Heart left ventricle (tissue), 16 donors: Measurements from ENCODE around the gene POLD4. TPM values are rescaled to one million over a fixed set of nuclear protein-coding genes. Genes with fewer than 3 reads are reported as not detected.

Source experiments
- ATAC-seq, 4 donors: fragments of 200-7000 bp; cut with Tn5 transposase; one replicate each; pipeline ENCODE4 v1.9.1; 2020 to 2022; ENCODE audit warnings: moderate library complexity in 4 of 4, mild to moderate bottlenecking in 3 of 4, moderate number of reproducible peaks in 1 of 4
- DNase-seq, 5 donors: peaks; one replicate each; pipeline ENCODE4 v3.0.0-alpha.2; 2020
- H3K27ac ChIP-seq, 12 donors: fragments of 200-600 bp; sonication (generic) in 4 of 12; one replicate each; pipeline versions ENCODE4 v1.5.0 to v1.8.0; 2016 to 2022; ENCODE audit warnings: mild to moderate bottlenecking in 2 of 12
- H3K27me3 ChIP-seq, 9 donors: fragments of 200-600 bp; sonication (generic) in 2 of 9; one replicate each; pipeline versions ENCODE4 v1.5.1 to v1.8.0; 2016 to 2022; ENCODE audit warnings: mild to moderate bottlenecking in 3 of 9
- H3K36me3 ChIP-seq, 9 donors: fragments of 200-600 bp; sonication (generic) in 2 of 9; one replicate each; pipeline versions ENCODE4 v1.5.0 to v1.8.0; 2018 to 2022; ENCODE audit warnings: mild to moderate bottlenecking in 2 of 9
- H3K4me1 ChIP-seq, 12 donors: fragments of 200-600 bp; sonication (generic) in 4 of 12; one replicate each; pipeline versions ENCODE4 v1.5.0 to v1.8.0; 2016 to 2022; ENCODE audit warnings: mild to moderate bottlenecking in 3 of 12
- H3K4me3 ChIP-seq, 12 donors: fragments of 200-600 bp; sonication (generic) in 4 of 12; one replicate each; pipeline versions ENCODE4 v1.5.0 to v1.8.0; 2017 to 2022; ENCODE audit warnings: mild to moderate bottlenecking in 9 of 12, moderate library complexity in 4 of 12
- H3K9me3 ChIP-seq, 12 donors: fragments of 200-600 bp; sonication (generic) in 4 of 12; one replicate each; pipeline versions ENCODE4 v1.5.0 to v1.8.0; 2016 to 2022; ENCODE audit warnings: mild to moderate bottlenecking in 1 of 12
- POLR2A ChIP-seq, 2 donors: fragments of 450-650 bp; IDR thresholded peaks; one replicate each; pipeline ENCODE4 v1.6.1; 2017; ENCODE audit warnings: antibody characterized with exemption in 2 of 2, mild to moderate bottlenecking in 2 of 2, moderate library complexity in 2 of 2
- WGBS, 4 donors: extraction: QIAGEN DNeasy Blood & Tissue Kit in 2 of 4; methylation state at CpG; one replicate each; pipeline versions ENCODE4 v1.1.5 to v1.1.7; 2013 to 2018; 5-methylcytosine and 5-hydroxymethylcytosine counted together
- intact Hi-C, 10 donors: fragments of 100-400 bp; cut with DNase I; formaldehyde crosslinking; loops; one replicate each; pipeline versions ENCODE4 v1.11.1 to v1.14.2; 2022
- polyA plus RNA-seq, 2 donors: library from polyadenylated mRNA; stranded (reverse); fragments of 200-250 nt; gene quantifications; one replicate each; pipeline ENCODE4 v1.2.3, GENCODE V29; 2013
- total RNA-seq, 9 donors: library from RNA; depleted of rRNA in 2 of 9; stranded (reverse); fragments of >200 nt in 2 of 9; fragmentation: NEBNext Ultra II Directional in 3 of 9; extraction: Animal tissue kit (Norgen Biotek cat#: 25700) in 3 of 9; gene quantifications; one replicate each; pipeline versions ENCODE4 v1.1.0 to v1.2.4, GENCODE V29; 2016 to 2023
- TF ChIP-seq, protein P1 (sequence below), 12 donors: fragments of 200-600 bp; sonication (generic) in 4 of 12; IDR thresholded peaks; one replicate each; pipeline versions ENCODE4 v1.5.0 to v1.8.0; 2018 to 2022; ENCODE audit warnings: antibody characterized with exemption in 12 of 12, mild to moderate bottlenecking in 5 of 12
- donor health status: ischemic (EF 13 %, LVEDD 7.1; RV severe dilation, severe dysfunction).
- donor health status: healthy with polysubstance abuse.
- donor health status: DM: no; HTN: yes; CAD: no.
- donor health status: DM: no; HTN: no; CAD: no.
- donor health status: ischemic (EF 25% LVEDD 6.9; RV normal size, moderate dysfunction).
- donor health status: ischemic (EF 25% LVEDD 5.7; RV mildly dilated, moderate dysfunction).
- donor health status: healthy.
- donor health status: DM: yes; HTN: yes; CAD: no.
- donor health status: ischemic (EF 35%, LVEDD 5.7; RV mildly dilated, moderate dysfunction).
- donor health status: nonischemic (EF 11% LVEDD 7.7; RV severe dilation, severe dysfunction).
- donor health status: DM: yes; HTN: yes; CAD: no.
- donor health status: PGD.
- donor health status: ischemic (EF 29% LVEDD 5.4; RV normal size, mild dysfunction).
- donor health status: nonischemic (EF 23%, LVEDD 6.1; RV moderate dilation, normal function).

POLD4 gene
- total and polyA plus RNA-seq, 11 donors, result 36.0 to 164 (median 59.1) TPM

DNA sequence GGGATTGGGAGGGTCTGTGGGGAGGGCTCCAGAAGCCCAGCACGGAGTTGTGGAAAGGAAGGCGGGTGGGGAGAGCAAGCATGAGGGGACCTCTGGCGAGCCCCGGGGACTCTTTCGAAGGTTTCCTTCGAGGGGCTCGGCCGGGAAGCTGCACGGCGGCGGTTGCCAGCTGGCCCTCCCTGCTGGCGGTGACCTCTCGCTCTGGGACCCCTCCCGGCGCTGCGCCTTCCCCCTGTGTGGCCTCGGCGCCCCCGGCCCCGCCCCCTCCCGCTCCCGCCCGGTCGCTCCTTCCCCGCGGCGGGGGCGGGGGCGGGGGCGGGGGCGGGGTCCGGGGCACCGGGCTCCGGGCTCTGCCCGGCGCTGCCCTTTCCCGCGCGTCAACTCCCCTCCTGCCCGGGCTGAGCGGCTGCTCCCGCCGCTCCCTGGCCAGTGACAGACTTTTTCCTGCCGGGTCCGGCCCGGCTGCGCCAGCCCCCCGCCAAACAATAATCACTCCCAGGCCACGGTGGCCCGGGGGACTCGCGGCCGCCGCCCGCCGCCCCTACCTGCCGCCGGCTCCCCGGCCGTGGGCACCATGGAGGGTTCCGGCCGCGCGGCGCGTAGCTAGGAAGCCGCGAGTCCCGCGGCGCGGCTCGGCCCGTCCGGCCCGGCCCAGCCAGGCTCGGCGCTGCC lies 19.1 kb upstream of the POLD4 start:
- no peaks in the 10 kb centered on the region for H3K36me3 ChIP-seq
- peaks cover 0 to 65% (median 28%) of the 10 kb centered on the region in 12 donors for H3K4me1 ChIP-seq
- peak in 1 of 4 donors; percentile 2 for ATAC-seq
- peak overlapping the region; percentile 61 to 97 (median 88) for H3K27ac ChIP-seq
- DNase-seq, result peak in 1 of 5 donors; percentile 57
- 1% methylated on average over 35 to 78 of the region's 78 CpGs; no CpG with 5 or more reads in 1 of the 4 donors for WGBS, 4 donors
- H3K9me3 ChIP-seq, result no peaks in the 10 kb centered on the region
- no peak for TF ChIP-seq POLR2A (IDR thresholded peaks at IDR 0.05)
- TF ChIP-seq, protein P1, sequence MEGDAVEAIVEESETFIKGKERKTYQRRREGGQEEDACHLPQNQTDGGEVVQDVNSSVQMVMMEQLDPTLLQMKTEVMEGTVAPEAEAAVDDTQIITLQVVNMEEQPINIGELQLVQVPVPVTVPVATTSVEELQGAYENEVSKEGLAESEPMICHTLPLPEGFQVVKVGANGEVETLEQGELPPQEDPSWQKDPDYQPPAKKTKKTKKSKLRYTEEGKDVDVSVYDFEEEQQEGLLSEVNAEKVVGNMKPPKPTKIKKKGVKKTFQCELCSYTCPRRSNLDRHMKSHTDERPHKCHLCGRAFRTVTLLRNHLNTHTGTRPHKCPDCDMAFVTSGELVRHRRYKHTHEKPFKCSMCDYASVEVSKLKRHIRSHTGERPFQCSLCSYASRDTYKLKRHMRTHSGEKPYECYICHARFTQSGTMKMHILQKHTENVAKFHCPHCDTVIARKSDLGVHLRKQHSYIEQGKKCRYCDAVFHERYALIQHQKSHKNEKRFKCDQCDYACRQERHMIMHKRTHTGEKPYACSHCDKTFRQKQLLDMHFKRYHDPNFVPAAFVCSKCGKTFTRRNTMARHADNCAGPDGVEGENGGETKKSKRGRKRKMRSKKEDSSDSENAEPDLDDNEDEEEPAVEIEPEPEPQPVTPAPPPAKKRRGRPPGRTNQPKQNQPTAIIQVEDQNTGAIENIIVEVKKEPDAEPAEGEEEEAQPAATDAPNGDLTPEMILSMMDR (IDR thresholded peaks at IDR 0.05), result no peak
- intact Hi-C loops, result loop anchor here in 1 of 10 donors (2.0 kb wide), 1 partner anchor 16 kb away; no protein-coding TSS in a partner anchor
- H3K4me3 ChIP-seq, result peak overlapping the region; percentile 57 to 88 (median 78)
- H3K27me3 ChIP-seq, result peaks cover 0 to 6% (median 0%) of the 10 kb centered on the region in 9 donors

DNA sequence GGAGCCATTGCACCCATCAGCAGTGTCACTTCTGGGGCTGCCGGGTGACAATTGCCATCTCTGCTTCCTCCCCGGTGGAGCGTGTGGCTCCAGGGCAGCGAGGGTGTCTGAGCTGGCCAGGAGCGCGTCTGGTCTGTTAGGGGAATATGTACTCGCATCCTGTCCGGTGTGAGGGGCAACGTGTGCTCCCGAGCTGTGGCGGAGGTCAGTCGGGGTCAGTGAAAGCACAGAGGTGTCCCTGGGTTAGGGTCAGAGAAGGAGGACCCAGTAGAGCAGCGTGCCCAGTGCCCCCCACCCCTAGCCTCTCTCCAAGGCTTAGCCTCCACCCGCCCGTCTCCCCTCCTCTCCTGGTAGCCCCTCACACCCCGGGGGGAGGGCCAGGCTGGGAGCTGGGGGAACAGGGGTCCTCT lies 18.6 kb upstream of the POLD4 start:
- Histone ChIP-seq H3K4me3 (peak overlapping the region; percentile 57 to 88 (median 78)), H3K27me3 (peaks cover 0 to 6% (median 0%) of the 10 kb centered on the region in 9 donors), H3K9me3 (no peaks in the 10 kb centered on the region), H3K4me1 (peaks cover 0 to 71% (median 34%) of the 10 kb centered on the region in 12 donors), H3K36me3 (no peaks in the 10 kb centered on the region), H3K27ac (peak overlapping the region in 11 of 12 donors; percentile 52 to 97 (median 87))
- TF ChIP-seq, protein P1 (IDR thresholded peaks at IDR 0.05), result no peak
- no peak for TF ChIP-seq POLR2A (IDR thresholded peaks at IDR 0.05)
- DNase-seq (no peak), ATAC-seq (no peak)
- 14 to 21% (median 18%) methylated on average over 16 of the region's 16 CpGs for WGBS, 4 donors
- intact Hi-C loops, result loop anchor here in 1 of 10 donors (2.0 kb wide), 1 partner anchor 15 kb away; no protein-coding TSS in a partner anchor

DNA sequence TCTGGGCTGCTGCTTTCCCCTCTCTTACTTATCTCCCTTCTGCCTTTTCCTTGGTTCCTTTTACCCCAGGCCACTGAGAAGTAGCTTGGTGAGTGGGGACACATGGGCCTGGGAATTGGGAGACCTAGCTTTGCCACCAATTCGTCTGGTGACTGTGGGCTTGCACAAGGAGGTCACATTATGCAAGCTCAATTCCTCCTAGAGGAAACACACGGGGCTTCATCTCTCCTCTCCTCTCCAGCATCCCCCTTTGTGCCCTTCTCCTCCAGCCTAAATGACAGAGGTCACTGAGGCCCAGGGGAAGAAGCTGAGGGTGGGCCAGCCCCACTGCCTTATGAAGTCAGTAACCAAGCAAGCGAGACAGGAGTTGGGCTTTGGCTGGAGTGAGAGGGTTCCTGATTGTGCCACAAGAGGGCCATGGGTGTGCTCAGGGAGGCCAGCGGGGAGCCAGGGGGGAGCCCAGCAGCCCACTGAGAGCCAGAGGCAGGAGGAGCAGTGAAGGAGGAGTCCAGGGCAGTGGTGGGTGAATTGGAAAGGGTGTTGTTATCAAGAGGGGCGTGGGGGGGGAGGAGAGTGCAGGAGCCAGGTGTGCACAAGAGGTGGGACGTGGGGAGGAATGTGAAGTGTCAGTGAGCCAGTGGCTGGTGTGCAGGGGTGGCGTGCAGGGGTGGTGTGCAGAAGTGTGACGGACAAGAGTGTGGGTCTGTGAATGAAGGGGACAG lies 18.0 kb upstream of the POLD4 start:
- WGBS, 4 donors, result 52 to 67% (median 59%) methylated on average over 7 to 8 of the region's 8 CpGs
- Histone ChIP-seq H3K27me3 (peaks cover 0 to 6% (median 0%) of the 10 kb centered on the region in 9 donors), H3K4me3 (peak overlapping the region in 6 of 12 donors; percentile 71 to 88 (median 79)), H3K27ac (peak overlapping the region in 3 of 12 donors; percentile 52 to 97 (median 94)), H3K9me3 (no peaks in the 10 kb centered on the region), H3K36me3 (no peaks in the 10 kb centered on the region), H3K4me1 (peaks cover 0 to 77% (median 40%) of the 10 kb centered on the region in 12 donors)
- ATAC-seq, result peak in 2 of 4 donors; percentile 23 to 30
- TF ChIP-seq POLR2A (IDR thresholded peaks at IDR 0.05), result no peak
- TF ChIP-seq, protein P1 (IDR thresholded peaks at IDR 0.05), result peak in 9 of 12 donors; percentile 12 to 50 (median 19)
- no peak for DNase-seq
- intact Hi-C loops, result no loop called here
